Neural progenitor cell (in vitro differentiated cells): ENCODE data around the gene C19orf73. TPM values are rescaled to one million over a fixed set of nuclear protein-coding genes. Genes with fewer than 3 reads are reported as not detected.

ENCODE experiments used
- DNase-seq: peaks from one replicate; pipeline ENCODE4 v3.0.0-alpha.2; 2016; ENCODE audit warnings: low spot score
- H2AFZ ChIP-seq: fragments of 200-600 bp; sonication (generic); replicated peaks from 2 replicates; pipeline ENCODE4 v1.6.1; 2016; ENCODE audit warnings: antibody characterized with exemption
- H3F3A ChIP-seq: fragments of 200-600 bp; sonication (generic); 2 replicates; pipeline ENCODE4 v1.6.1; 2016; ENCODE audit warnings: antibody characterized with exemption, low read depth
- H3K27ac ChIP-seq: fragments of 200-600 bp; sonication (generic); 2 replicates; pipeline ENCODE4 v1.5.1; 2016; ENCODE audit warnings: mild to moderate bottlenecking
- H3K27me3 ChIP-seq: fragments of 200-600 bp; sonication (generic); 2 replicates; pipeline ENCODE4 v1.6.1; 2016; ENCODE audit warnings: mild to moderate bottlenecking, moderate library complexity
- H3K36me3 ChIP-seq: fragments of 200-600 bp; sonication (generic); 2 replicates; pipeline ENCODE4 v1.5.1; 2016
- H3K4me1 ChIP-seq: fragments of 200-600 bp; sonication (generic); 2 replicates; pipeline ENCODE4 v1.6.1; 2016; ENCODE audit warnings: mixed run types
- H3K4me2 ChIP-seq: fragments of 200-600 bp; sonication (generic); 2 replicates; pipeline ENCODE4 v1.6.1; 2016
- H3K4me3 ChIP-seq: fragments of 200-600 bp; sonication (generic); 2 replicates; pipeline ENCODE4 v1.5.1; 2016
- H3K79me2 ChIP-seq: fragments of 200-600 bp; sonication (generic); 2 replicates; pipeline ENCODE4 v1.6.1; 2016; ENCODE audit warnings: low read depth
- H3K9ac ChIP-seq: fragments of 200-600 bp; sonication (generic); 2 replicates; pipeline ENCODE4 v1.6.1; 2016
- H3K9me3 ChIP-seq: fragments of 200-600 bp; sonication (generic); 2 replicates; pipeline ENCODE4 v1.5.1; 2016; ENCODE audit warnings: low read depth
- H4K20me1 ChIP-seq: fragments of 200-600 bp; sonication (generic); 2 replicates; pipeline ENCODE4 v1.6.1; 2016; ENCODE audit warnings: low read depth
- H3K27ac Mint-ChIP-seq: 3 replicates; pipeline ENCODE4 v1.8.0; 2021; ENCODE audit warnings: mixed read lengths
- H3K27me3 Mint-ChIP-seq: 2 replicates; pipeline ENCODE4 v1.8.0; 2022; ENCODE audit warnings: low read depth, mild to moderate bottlenecking, inconsistent platforms, moderate library complexity, mixed read lengths; ENCODE audit not compliant: insufficient read depth
- H3K36me3 Mint-ChIP-seq: 3 replicates; pipeline ENCODE4 v1.8.0; 2021; ENCODE audit warnings: mixed read lengths
- H3K4me1 Mint-ChIP-seq: 3 replicates; pipeline ENCODE4 v1.8.0; 2021; ENCODE audit warnings: mixed read lengths
- H3K4me3 Mint-ChIP-seq: 3 replicates; pipeline ENCODE4 v1.8.0; 2021; ENCODE audit warnings: mild to moderate bottlenecking, moderate library complexity, mixed read lengths
- H3K9me3 Mint-ChIP-seq: 3 replicates; pipeline ENCODE4 v1.8.0; 2020; ENCODE audit warnings: mixed read lengths
- EZH2 ChIP-seq: fragments of 200-600 bp; sonication (generic); IDR thresholded peaks from 2 replicates; pipeline ENCODE4 v1.6.1; 2017; ENCODE audit warnings: antibody characterized with exemption, mild to moderate bottlenecking, moderate library complexity
- EZH2phosphoT487 ChIP-seq: fragments of 200-600 bp; sonication (generic); IDR thresholded peaks from 2 replicates; pipeline ENCODE4 v1.6.1; 2017; ENCODE audit warnings: antibody characterized with exemption
- total RNA-seq: library from RNA; depleted of rRNA; stranded (reverse); fragments of >200 nt; gene quantifications from 2 replicates; pipeline ENCODE4 v1.2.3, GENCODE V29; 2015; ENCODE audit warnings: low replicate concordance
- TF ChIP-seq, protein P1 (sequence below): fragments of 200-600 bp; sonication (generic); IDR thresholded peaks from 2 replicates; pipeline ENCODE4 v1.5.1; 2017; ENCODE audit warnings: antibody characterized with exemption, mild to moderate bottlenecking

Gene C19orf73
- total RNA-seq, 1 donor from 2014 or later: not detected

GRCh38 chr19:49152119-49152550 lies 33.2 kb upstream of the C19orf73 start:
- Histone ChIP-seq H4K20me1 (peaks cover 10% of the 10 kb centered on the region), H3K9me3 (no peaks in the 10 kb centered on the region), H3K4me1 (peaks cover 17% of the 10 kb centered on the region), H3K36me3 (no peaks in the 10 kb centered on the region), H3K27ac (no peak overlapping the region), H3K9ac (no peak overlapping the region), H3K4me3 (no peak overlapping the region), H3K4me2 (no peak overlapping the region), H3K27me3 (peaks cover 43% of the 10 kb centered on the region), H3F3A (peaks cover 41% of the 10 kb centered on the region), H2AFZ (no peak overlapping the region), H3K79me2 (no peaks in the 10 kb centered on the region)
- peaks cover 10% of the 10 kb centered on the region for H3K27me3 Mint-ChIP-seq
- DNase-seq: no peak
- H3K36me3 Mint-ChIP-seq: peaks cover 6% of the 10 kb centered on the region
- H3K4me1 Mint-ChIP-seq: peaks cover 30% of the 10 kb centered on the region
- peak overlapping the region; percentile 96 for H3K4me3 Mint-ChIP-seq
- H3K27ac Mint-ChIP-seq: no peak overlapping the region
- no peaks in the 10 kb centered on the region for H3K9me3 Mint-ChIP-seq
- TF ChIP-seq EZH2 (no peak), EZH2phosphoT487 (no peak)
- TF ChIP-seq, protein P1, sequence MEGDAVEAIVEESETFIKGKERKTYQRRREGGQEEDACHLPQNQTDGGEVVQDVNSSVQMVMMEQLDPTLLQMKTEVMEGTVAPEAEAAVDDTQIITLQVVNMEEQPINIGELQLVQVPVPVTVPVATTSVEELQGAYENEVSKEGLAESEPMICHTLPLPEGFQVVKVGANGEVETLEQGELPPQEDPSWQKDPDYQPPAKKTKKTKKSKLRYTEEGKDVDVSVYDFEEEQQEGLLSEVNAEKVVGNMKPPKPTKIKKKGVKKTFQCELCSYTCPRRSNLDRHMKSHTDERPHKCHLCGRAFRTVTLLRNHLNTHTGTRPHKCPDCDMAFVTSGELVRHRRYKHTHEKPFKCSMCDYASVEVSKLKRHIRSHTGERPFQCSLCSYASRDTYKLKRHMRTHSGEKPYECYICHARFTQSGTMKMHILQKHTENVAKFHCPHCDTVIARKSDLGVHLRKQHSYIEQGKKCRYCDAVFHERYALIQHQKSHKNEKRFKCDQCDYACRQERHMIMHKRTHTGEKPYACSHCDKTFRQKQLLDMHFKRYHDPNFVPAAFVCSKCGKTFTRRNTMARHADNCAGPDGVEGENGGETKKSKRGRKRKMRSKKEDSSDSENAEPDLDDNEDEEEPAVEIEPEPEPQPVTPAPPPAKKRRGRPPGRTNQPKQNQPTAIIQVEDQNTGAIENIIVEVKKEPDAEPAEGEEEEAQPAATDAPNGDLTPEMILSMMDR: no peak

DNA sequence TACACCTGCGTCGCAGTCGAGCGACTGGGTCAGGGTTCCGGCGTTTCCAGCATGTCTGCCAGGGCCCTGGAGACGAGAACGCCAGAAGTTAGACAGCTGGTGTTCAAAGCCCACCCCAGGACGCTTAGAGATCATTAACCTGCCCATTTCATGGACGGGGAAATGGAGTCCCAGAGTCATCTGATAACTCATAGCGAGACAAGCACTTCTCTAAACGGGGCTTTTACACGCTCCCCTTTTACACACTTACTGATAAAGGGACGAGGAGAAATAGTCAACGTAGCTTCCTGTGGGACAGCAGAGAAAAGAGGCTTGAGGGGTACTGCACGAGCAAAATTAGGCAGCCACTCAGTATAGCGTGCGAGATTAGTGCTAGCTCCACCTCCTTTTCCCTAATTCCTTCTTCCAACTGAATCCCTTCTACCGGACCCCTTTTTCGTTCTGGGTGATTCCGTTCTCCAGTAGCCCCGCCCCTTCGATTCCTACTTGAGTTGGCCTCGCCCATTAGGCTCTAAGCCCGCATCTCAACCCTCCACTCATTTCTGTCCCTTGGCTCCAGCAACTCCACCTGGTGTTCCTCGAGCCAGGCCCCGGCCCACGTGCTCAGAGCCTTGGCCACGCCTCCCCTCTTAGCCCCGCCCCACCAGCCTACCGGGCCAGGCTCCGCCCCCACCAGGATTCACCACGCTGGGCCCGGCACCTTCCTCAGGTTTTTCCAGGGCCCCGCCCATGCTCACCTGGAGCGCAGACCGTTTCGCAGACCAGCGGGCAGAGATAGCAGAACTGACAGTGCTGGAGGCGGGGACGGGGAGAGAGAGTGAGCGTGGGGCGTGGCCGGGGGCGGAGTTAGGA lies 32.5 kb upstream of the C19orf73 start:
- Mint-ChIP-seq H3K4me3 (peak overlapping the region; percentile 96), H3K4me1 (peaks cover 36% of the 10 kb centered on the region), H3K9me3 (no peaks in the 10 kb centered on the region), H3K27ac (peak overlapping the region; percentile 25), H3K36me3 (peaks cover 6% of the 10 kb centered on the region), H3K27me3 (peaks cover 10% of the 10 kb centered on the region)
- H3K9ac ChIP-seq: no peak overlapping the region
- peaks cover 43% of the 10 kb centered on the region for H3K27me3 ChIP-seq
- H2AFZ ChIP-seq: no peak overlapping the region
- H4K20me1 ChIP-seq: peaks cover 10% of the 10 kb centered on the region
- no peak for TF ChIP-seq EZH2
- TF ChIP-seq, protein P1: no peak
- TF ChIP-seq EZH2phosphoT487: no peak
- no peak overlapping the region for H3K27ac ChIP-seq
- no peaks in the 10 kb centered on the region for H3K36me3 ChIP-seq
- no peaks in the 10 kb centered on the region for H3K9me3 ChIP-seq
- peaks cover 47% of the 10 kb centered on the region for H3F3A ChIP-seq
- H3K4me3 ChIP-seq: peak overlapping the region; percentile 67
- H3K4me2 ChIP-seq: peak overlapping the region; percentile 92
- H3K4me1 ChIP-seq: peaks cover 23% of the 10 kb centered on the region
- H3K79me2 ChIP-seq: no peaks in the 10 kb centered on the region
- DNase-seq: peak; percentile 89

GRCh38 chr19:49150944-49151243 lies 32.0 kb upstream of the C19orf73 start:
- H3K4me1 ChIP-seq: peaks cover 24% of the 10 kb centered on the region

More at GRCh38 chr19:49150944-49151243, 32.0 kb upstream of the C19orf73 start:
- H3K4me3 Mint-ChIP-seq: peak overlapping the region; percentile 96
- TF ChIP-seq EZH2 (no peak), EZH2phosphoT487 (no peak)
- TF ChIP-seq, protein P1: no peak
- H3K9me3 ChIP-seq: no peaks in the 10 kb centered on the region
- H3K27ac ChIP-seq: no peak overlapping the region
- H3K27ac Mint-ChIP-seq: no peak overlapping the region
- H3F3A ChIP-seq: peaks cover 52% of the 10 kb centered on the region
- peaks cover 38% of the 10 kb centered on the region for H3K27me3 ChIP-seq
- no peaks in the 10 kb centered on the region for H3K79me2 ChIP-seq
- peak overlapping the region; percentile 92 for H3K4me2 ChIP-seq
- H2AFZ ChIP-seq: peak overlapping the region; percentile 93
- peaks cover 38% of the 10 kb centered on the region for H3K4me1 Mint-ChIP-seq
- H3K36me3 ChIP-seq: no peaks in the 10 kb centered on the region
- DNase-seq: no peak
- peaks cover 10% of the 10 kb centered on the region for H3K27me3 Mint-ChIP-seq
- no peak overlapping the region for H3K9ac ChIP-seq
- H4K20me1 ChIP-seq: peaks cover 10% of the 10 kb centered on the region
- no peaks in the 10 kb centered on the region for H3K9me3 Mint-ChIP-seq
- H3K4me3 ChIP-seq: peak overlapping the region; percentile 67
- peaks cover 6% of the 10 kb centered on the region for H3K36me3 Mint-ChIP-seq
